ENCODE measurements around the gene MPHOSPH9. TPM values are rescaled to one million over a fixed set of nuclear protein-coding genes. Genes with fewer than 3 reads are reported as not detected.
"Not testable (repeated sequence)": the region's sequence is repeated elsewhere in the genome, so short reads cannot be mapped to it uniquely, and the experiment has no call there.

The MPHOSPH9 gene
- polyA plus RNA-seq, 5 donors, result 22.0 to 48.9 (median 41.3) TPM

- DNase-seq, result no peak
These were observed 30.4 kb upstream of the MPHOSPH9 start for GRCh38 chr12:123263196-123263817.

- DNase-seq, result no peak
These were observed 28.3 kb upstream of the MPHOSPH9 start for GRCh38 chr12:123261196-123261595.

GRCh38 chr12:123260081-123260480 lies 27.1 kb upstream of the MPHOSPH9 start:
- no peak for DNase-seq

GRCh38 chr12:123258593-123258992 lies 25.7 kb upstream of the MPHOSPH9 start:
- DNase-seq, result no peak

GRCh38 chr12:123254853-123255446 lies 22.0 kb upstream of the MPHOSPH9 start:
- no peak for DNase-seq

- no peak for DNase-seq
These were observed 20.9 kb upstream of the MPHOSPH9 start for GRCh38 chr12:123253641-123254459.

- not testable (repeated sequence) for DNase-seq
These were observed 19.4 kb upstream of the MPHOSPH9 start for GRCh38 chr12:123252365-123252764.

GRCh38 chr12:123251403-123252076 lies 18.6 kb upstream of the MPHOSPH9 start:
- DNase-seq, result no peak

GRCh38 chr12:123250471-123251383 lies 17.8 kb upstream of the MPHOSPH9 start:
- DNase-seq, result no peak

GRCh38 chr12:123248996-123249741 lies 16.2 kb upstream of the MPHOSPH9 start:
- not testable (repeated sequence) for DNase-seq

GRCh38 chr12:123248129-123248528 lies 15.2 kb upstream of the MPHOSPH9 start:
- DNase-seq, result not testable (repeated sequence)

- DNase-seq, result no peak
These were observed 12.7 kb upstream of the MPHOSPH9 start for GRCh38 chr12:123245678-123246077.

- no peak for DNase-seq
These were observed 10.8 kb upstream of the MPHOSPH9 start for GRCh38 chr12:123243671-123244262.

- DNase-seq, result no peak
These were observed 9.4 kb upstream of the MPHOSPH9 start for GRCh38 chr12:123242116-123242904.

GRCh38 chr12:123238961-123239360 lies 6.0 kb upstream of the MPHOSPH9 start:
- no peak for DNase-seq

GRCh38 chr12:123238330-123238682 lies 5.4 kb upstream of the MPHOSPH9 start:
- DNase-seq, result no peak

GRCh38 chr12:123237646-123238329 lies 4.8 kb upstream of the MPHOSPH9 start:
- peak in 1 of 2 donors; percentile 35 for DNase-seq

- DNase-seq, result no peak
These were observed 766 bp upstream of the MPHOSPH9 start for GRCh38 chr12:123233505-123234308.

All from right lung (tissue), 5 donors.